HG03045 (cell line): ENCODE results near the gene MXRA8.
"Not testable (repeated sequence)": the region's sequence is repeated elsewhere in the genome, so short reads cannot be mapped to it uniquely, and the experiment has no call there.

Experiments used
- ATAC-seq: cut with Tn5 transposase; IDR thresholded peaks from one replicate; pipeline ENCODE4 v1.9.1; 2021; ENCODE audit warnings: mild to moderate bottlenecking, moderate library complexity; ENCODE audit not compliant: unreplicated experiment

The MXRA8 gene

GRCh38 chr1:1393428-1393827 lies 35.1 kb upstream of the MXRA8 start:
- ATAC-seq, result no peak

- ATAC-seq, result no peak
These were observed 34.7 kb upstream of the MXRA8 start for GRCh38 chr1:1393014-1393413.

GRCh38 chr1:1391225-1391624 lies 32.9 kb upstream of the MXRA8 start:
- ATAC-seq, result no peak

GRCh38 chr1:1390675-1391074 lies 32.3 kb upstream of the MXRA8 start:
- ATAC-seq, result no peak

GRCh38 chr1:1388078-1388472 lies 29.7 kb upstream of the MXRA8 start:
- ATAC-seq, result no peak

- ATAC-seq, result no peak
These were observed 29.0 kb upstream of the MXRA8 start for GRCh38 chr1:1387098-1388077.

GRCh38 chr1:1385931-1386330 lies 27.6 kb upstream of the MXRA8 start:
- no peak for ATAC-seq

GRCh38 chr1:1385339-1385738 lies 27.0 kb upstream of the MXRA8 start:
- not testable (repeated sequence) for ATAC-seq

GRCh38 chr1:1381294-1381693 lies 22.9 kb upstream of the MXRA8 start:
- no peak for ATAC-seq

GRCh38 chr1:1380860-1381259 lies 22.5 kb upstream of the MXRA8 start:
- no peak for ATAC-seq

GRCh38 chr1:1377540-1378205 lies 19.3 kb upstream of the MXRA8 start:
- ATAC-seq, result no peak

- no peak for ATAC-seq
These were observed 18.3 kb upstream of the MXRA8 start for GRCh38 chr1:1376551-1377226.

- peak; percentile 82 for ATAC-seq
These were observed 16.7 kb upstream of the MXRA8 start, which contains the start of gene AURKAIP1 for GRCh38 chr1:1374929-1375662. Gene AURKAIP1, minus strand, starts transcription at chr1:1375207. Its CDS starts 451 bp downstream, at chr1:1374756.

GRCh38 chr1:1374589-1374928 lies 16.2 kb upstream of the MXRA8 start:
- ATAC-seq, result no peak

- no peak for ATAC-seq
These were observed 15.6 kb upstream of the MXRA8 start for GRCh38 chr1:1373815-1374588.

- no peak for ATAC-seq
These were observed 14.9 kb upstream of the MXRA8 start for GRCh38 chr1:1373051-1373814.

GRCh38 chr1:1371746-1372711 lies 13.7 kb upstream of the MXRA8 start:
- ATAC-seq, result no peak

GRCh38 chr1:1371364-1371745 lies 13.0 kb upstream of the MXRA8 start:
- no peak for ATAC-seq
